Fibroblast of mammary gland (primary cell): ENCODE measurements around the gene HMX3.

Source experiments
- DNase-seq: peaks from one replicate; pipeline ENCODE4 v3.0.0-alpha.2; 2010; ENCODE audit warnings: low read depth
- H3K4me3 ChIP-seq: 2 replicates; pipeline ENCODE4 v1.5.1; 2011; ENCODE audit warnings: low read depth, mild to moderate bottlenecking, low read length, moderate library complexity; ENCODE audit not compliant: control insufficient read depth
- TF ChIP-seq, protein P1 (sequence below): conservative IDR thresholded peaks from 2 replicates; pipeline ENCODE4 v1.5.1; 2011; ENCODE audit warnings: low read depth, low read length, inconsistent platforms; ENCODE audit not compliant: control insufficient read depth, insufficient read depth

The HMX3 gene

DNA sequence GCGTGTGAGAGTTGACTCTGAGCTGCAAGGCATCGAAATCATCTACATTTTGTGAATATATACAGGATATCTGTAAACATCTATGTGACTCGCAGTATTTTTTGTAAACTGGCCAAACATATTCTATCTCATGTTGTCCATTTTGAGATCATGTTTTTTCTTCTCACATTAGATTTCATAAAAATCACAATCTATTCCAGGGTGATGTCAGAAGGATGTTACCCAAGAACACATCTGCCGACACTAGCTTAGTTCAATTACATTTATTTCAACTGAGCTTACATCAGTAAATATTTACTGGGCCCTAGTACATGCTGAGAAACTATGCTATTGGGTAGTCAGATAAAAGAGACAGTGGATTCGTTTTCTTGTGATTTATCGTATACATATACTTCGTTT is 16.0 kb downstream of the HMX3 start:
- no peak for DNase-seq
- H3K4me3 ChIP-seq, result no peak overlapping the region

DNA sequence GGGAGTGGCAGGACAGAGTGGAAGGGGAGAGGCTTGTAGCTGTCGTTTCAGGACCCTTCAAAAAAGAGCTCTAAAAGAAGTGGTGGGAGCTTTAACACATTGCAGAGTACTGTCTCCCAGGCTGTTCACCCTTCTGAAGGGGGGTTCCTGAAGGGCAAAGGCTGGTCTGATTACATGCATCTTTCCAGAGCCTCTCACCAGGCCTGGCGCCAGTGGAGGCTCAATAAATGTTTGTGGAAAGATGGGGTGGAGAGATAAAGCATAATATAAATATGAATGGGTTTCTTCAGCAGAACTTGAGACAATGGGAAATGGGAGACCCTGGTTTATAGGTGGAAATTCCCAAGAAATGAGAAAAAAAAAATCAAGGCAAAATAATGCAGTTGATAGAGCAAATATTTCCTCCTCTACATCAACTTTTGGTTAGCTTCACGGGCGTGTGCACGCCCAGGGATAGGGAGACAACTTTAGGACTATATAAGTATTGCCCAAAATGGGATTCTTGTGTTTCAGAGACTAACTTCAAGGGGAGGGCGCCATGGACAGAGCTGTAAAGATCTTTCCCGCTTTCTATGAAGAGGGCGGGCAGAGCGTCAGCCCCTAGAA is 17.8 kb downstream of the HMX3 start:
- DNase-seq, result no peak
- no peak overlapping the region for H3K4me3 ChIP-seq
- TF ChIP-seq, protein P1, sequence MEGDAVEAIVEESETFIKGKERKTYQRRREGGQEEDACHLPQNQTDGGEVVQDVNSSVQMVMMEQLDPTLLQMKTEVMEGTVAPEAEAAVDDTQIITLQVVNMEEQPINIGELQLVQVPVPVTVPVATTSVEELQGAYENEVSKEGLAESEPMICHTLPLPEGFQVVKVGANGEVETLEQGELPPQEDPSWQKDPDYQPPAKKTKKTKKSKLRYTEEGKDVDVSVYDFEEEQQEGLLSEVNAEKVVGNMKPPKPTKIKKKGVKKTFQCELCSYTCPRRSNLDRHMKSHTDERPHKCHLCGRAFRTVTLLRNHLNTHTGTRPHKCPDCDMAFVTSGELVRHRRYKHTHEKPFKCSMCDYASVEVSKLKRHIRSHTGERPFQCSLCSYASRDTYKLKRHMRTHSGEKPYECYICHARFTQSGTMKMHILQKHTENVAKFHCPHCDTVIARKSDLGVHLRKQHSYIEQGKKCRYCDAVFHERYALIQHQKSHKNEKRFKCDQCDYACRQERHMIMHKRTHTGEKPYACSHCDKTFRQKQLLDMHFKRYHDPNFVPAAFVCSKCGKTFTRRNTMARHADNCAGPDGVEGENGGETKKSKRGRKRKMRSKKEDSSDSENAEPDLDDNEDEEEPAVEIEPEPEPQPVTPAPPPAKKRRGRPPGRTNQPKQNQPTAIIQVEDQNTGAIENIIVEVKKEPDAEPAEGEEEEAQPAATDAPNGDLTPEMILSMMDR, result no peak

More for the DNA sequence above, 16.0 kb downstream of the HMX3 start:
- TF ChIP-seq, protein P1, result no peak

DNA sequence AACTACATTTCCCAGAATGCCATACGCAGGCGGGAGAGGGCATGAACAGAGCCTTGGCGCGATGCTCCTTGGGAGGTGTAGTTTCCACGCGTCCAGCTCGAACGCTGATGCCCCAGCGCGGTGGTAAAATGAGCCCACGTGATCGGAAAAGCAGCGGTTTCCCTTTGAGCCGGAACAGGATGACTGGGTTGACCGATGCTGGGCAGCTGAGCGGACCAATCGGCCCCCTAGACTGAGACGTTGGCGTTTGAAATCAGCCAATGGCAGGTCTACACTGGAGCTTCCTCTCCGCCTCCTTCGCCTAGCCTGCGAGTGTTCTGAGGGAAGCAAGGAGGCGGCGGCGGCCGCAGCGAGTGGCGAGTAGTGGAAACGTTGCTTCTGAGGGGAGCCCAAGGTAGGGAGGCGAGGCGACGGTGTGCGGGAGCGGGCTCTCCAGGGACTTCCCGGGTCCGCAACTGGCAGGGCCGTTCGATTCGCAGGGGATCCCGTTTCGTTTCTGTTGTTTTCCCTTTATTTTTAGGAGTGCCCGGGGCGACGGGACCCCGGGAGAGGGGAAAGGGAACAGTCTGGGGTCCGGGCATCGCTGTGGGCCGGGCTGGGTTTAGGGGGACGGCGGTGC is 18.4 kb downstream of the HMX3 start, which contains the start of gene BUB3:
TSS of gene BUB3 (plus strand) at position 311 of the 619 bp plus-strand sequence. CDS start 516 bp downstream, outside the sequence.
- TF ChIP-seq, protein P1, result no peak
- peak; percentile 100 for DNase-seq
- peak within 1 kb of the TSS; percentile 91 for H3K4me3 ChIP-seq

DNA sequence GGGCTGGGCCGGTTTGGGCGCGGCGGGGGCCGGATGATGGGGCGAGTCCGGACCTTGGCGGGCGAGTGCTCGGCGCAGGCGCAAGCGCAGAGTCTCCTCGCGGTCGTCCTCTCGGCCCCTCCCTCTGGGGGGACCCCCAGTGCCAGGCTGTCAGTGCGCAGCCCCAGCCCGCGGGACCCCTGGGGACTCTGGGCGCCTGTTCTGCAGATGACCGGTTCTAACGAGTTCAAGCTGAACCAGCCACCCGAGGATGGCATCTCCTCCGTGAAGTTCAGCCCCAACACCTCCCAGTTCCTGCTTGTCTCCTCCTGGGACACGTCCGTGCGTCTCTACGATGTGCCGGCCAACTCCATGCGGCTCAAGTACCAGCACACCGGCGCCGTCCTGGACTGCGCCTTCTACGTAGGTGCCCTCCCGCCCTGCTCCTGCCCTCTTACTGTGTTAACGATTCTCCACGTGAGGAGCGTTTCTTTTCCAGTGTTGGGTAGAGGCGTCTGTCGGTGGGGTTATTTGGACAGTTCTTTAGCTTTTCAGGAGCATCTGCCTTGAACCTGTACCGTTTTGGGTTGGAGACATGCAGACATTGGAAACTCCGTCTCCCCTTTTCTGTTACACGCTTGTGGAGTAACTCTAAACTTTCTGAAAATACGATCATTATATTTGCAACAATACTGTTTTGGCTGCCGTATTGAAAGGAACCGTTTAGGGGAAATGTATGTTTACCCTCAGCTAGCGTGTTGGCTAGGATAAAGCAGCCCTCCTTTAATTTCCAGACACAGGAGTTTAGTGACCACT is 19.1 kb downstream of the HMX3 start:
- peak; percentile 48 for DNase-seq
- peak overlapping the region; percentile 91 for H3K4me3 ChIP-seq
- TF ChIP-seq, protein P1, result no peak

DNA sequence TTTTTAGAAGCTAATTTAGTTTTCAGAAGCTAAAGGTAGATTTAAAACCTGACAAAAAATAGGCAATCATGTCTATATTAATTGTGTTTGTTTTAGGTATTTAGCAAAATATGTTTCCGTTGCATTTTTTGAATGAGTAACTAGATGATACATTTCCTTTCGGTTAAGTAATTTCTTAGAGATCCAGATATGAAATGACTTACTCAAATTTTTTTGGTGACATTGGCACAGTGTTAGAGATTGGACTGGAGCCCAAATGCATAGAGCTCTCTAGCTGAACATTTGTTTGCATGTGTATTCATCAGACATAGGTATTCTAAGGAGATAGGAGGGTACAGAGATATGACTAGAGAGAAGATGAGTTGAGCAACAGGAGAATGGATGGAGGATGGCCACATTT is 20.3 kb downstream of the HMX3 start:
- TF ChIP-seq, protein P1, result no peak
- peak overlapping the region; percentile 91 for H3K4me3 ChIP-seq
- DNase-seq, result peak; percentile 45

DNA sequence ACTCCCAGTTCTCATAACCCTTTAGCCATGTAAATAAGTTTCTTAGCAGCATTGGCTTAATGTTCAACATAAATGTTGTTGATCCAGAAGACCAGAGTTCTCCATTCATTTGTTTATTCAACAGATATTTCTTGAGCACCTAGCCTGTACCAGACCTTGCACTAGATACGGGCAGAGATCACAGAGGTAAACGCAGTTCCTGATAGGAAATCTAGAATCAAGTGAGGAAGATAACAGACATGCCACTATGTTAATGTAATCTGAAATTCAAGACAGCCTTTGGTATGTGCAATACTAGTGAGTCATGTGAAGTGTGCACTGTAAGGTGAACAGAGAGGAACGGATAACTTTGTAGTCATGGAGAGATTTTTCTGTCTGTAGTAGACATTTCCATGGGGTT is 21.4 kb downstream of the HMX3 start:
- peak overlapping the region; percentile 8 for H3K4me3 ChIP-seq
- TF ChIP-seq, protein P1, result no peak
- peak; percentile 61 for DNase-seq
